Liver (tissue), 9 donors: Measurements from ENCODE around the gene FUCA1. TPM values are rescaled to one million over a fixed set of nuclear protein-coding genes. Genes with fewer than 3 reads are reported as not detected.

ENCODE experiments used
- DNase-seq: peaks from one replicate; pipeline ENCODE4 v3.0.0-alpha.2; 2017; ENCODE audit warnings: low spot score
- H3K27ac ChIP-seq, 2 donors: one replicate each; pipeline ENCODE4 v1.7.0; 2013; ENCODE audit warnings: inconsistent platforms in 2 of 2, low read length in 2 of 2, control low read depth in 1 of 2, low read depth in 1 of 2, mild to moderate bottlenecking in 1 of 2
- H3K27me3 ChIP-seq, 4 donors: one replicate each; pipeline versions ENCODE4 v1.6.1 to v1.7.0; 2013; ENCODE audit warnings: low read length in 3 of 4, inconsistent platforms in 1 of 4, mild to moderate bottlenecking in 1 of 4, moderate library complexity in 1 of 4; ENCODE audit not compliant: control insufficient read depth in 4 of 4, insufficient read depth in 4 of 4
- H3K36me3 ChIP-seq, 4 donors: one replicate each; pipeline versions ENCODE4 v1.6.1 to v1.7.0; 2013; ENCODE audit warnings: low read length in 3 of 4, mild to moderate bottlenecking in 3 of 4, low read depth in 1 of 4, moderate library complexity in 1 of 4; ENCODE audit not compliant: control insufficient read depth in 4 of 4, insufficient read depth in 3 of 4
- H3K4me1 ChIP-seq, 4 donors: one replicate each; pipeline versions ENCODE4 v1.6.1 to v1.7.0; 2013; ENCODE audit warnings: low read length in 3 of 4, mild to moderate bottlenecking in 3 of 4, moderate library complexity in 1 of 4; ENCODE audit not compliant: control insufficient read depth in 4 of 4, insufficient read depth in 4 of 4
- H3K4me3 ChIP-seq, 3 donors: one replicate each; pipeline versions ENCODE4 v1.6.1 to v1.7.0; 2013; ENCODE audit warnings: low read length in 3 of 3, control low read depth in 1 of 3, low read depth in 1 of 3, mild to moderate bottlenecking in 1 of 3
- H3K9ac ChIP-seq, 2 donors: one replicate each; pipeline ENCODE4 v1.7.0; 2013; ENCODE audit warnings: low read length in 2 of 2, mild to moderate bottlenecking in 2 of 2, moderate library complexity in 2 of 2, control low read depth in 1 of 2, low read depth in 1 of 2
- H3K9me3 ChIP-seq, 4 donors: one replicate each; pipeline versions ENCODE4 v1.6.1 to v1.7.0; 2013; ENCODE audit warnings: low read length in 3 of 4; ENCODE audit not compliant: control insufficient read depth in 4 of 4
- FOXA1 ChIP-seq: IDR thresholded peaks from 2 replicates; pipeline ENCODE4 v1.6.1; 2016; ENCODE audit warnings: antibody characterized with exemption
- FOXA2 ChIP-seq: IDR thresholded peaks from 2 replicates; pipeline ENCODE4 v1.6.1; 2016; ENCODE audit warnings: antibody characterized with exemption
- GABPA ChIP-seq, 2 donors: IDR thresholded peaks in 1 of 2; conservative IDR thresholded peaks in 1 of 2; 2 replicates each; pipeline ENCODE4 v1.6.1; 2016; ENCODE audit warnings: antibody characterized with exemption in 2 of 2, mild to moderate bottlenecking in 1 of 2, moderate library complexity in 1 of 2
- HNF4G ChIP-seq: IDR thresholded peaks from 2 replicates; pipeline ENCODE4 v1.6.1; 2016; ENCODE audit warnings: antibody characterized with exemption
- RAD21 ChIP-seq, 2 donors: IDR thresholded peaks; 2 replicates each; pipeline ENCODE4 v1.6.1; 2016; ENCODE audit warnings: antibody characterized with exemption in 2 of 2, mild to moderate bottlenecking in 2 of 2
- RXRA ChIP-seq, 2 donors: IDR thresholded peaks; 2 replicates each; pipeline ENCODE4 v1.6.1; 2017 to 2018; ENCODE audit warnings: antibody characterized with exemption in 2 of 2, mild to moderate bottlenecking in 1 of 2
- SP1 ChIP-seq: IDR thresholded peaks from 2 replicates; pipeline ENCODE4 v1.6.1; 2018; ENCODE audit warnings: antibody characterized with exemption, mild to moderate bottlenecking
- YY1 ChIP-seq: IDR thresholded peaks from 2 replicates; pipeline ENCODE4 v1.6.1; 2016; ENCODE audit warnings: antibody characterized with exemption, mild to moderate bottlenecking
- WGBS: extraction: QIAGEN DNeasy Blood & Tissue Kit; methylation state at CpG from one replicate; pipeline ENCODE4 v1.1.7; 2013; 5-methylcytosine and 5-hydroxymethylcytosine counted together
- polyA plus RNA-seq, 2 donors: library from polyadenylated mRNA; stranded (reverse) in 1 of 2; unstranded in 1 of 2; fragments of 200-250 nt in 1 of 2; fragments of >200 nt in 1 of 2; fragmentation: Nextera tagmentation in 1 of 2; extraction: Ambion mirVana in 1 of 2; gene quantifications; one replicate each; pipeline versions ENCODE4 v1.2.1 to v1.2.3, GENCODE V29; 2013 to 2015
- total RNA-seq, 2 donors: library from RNA; depleted of rRNA; stranded (reverse); fragments of >200 nt; gene quantifications; one replicate each; pipeline ENCODE4 v1.2.3, GENCODE V29; 2014
- TF ChIP-seq, protein P1 (sequence below): fragments of 150-350 bp; IDR thresholded peaks from 2 replicates; pipeline ENCODE4 v1.5.1; 2017; ENCODE audit warnings: improper control_type of control experiment, low read depth, low read length; ENCODE audit not compliant: missing input control
- TF ChIP-seq, protein P2 (sequence below): IDR thresholded peaks from 2 replicates; pipeline ENCODE4 v1.6.1; 2016; ENCODE audit warnings: antibody characterized with exemption
- TF ChIP-seq, protein P3 (sequence below): IDR thresholded peaks from 2 replicates; pipeline ENCODE4 v1.6.1; 2016; ENCODE audit warnings: antibody characterized with exemption
- TF ChIP-seq, protein P4 (sequence below): IDR thresholded peaks from 2 replicates; pipeline ENCODE4 v1.6.1; 2016; ENCODE audit warnings: antibody characterized with exemption, mild to moderate bottlenecking
- donor health status: healthy.
- donor health status: healthy.
- donor health status: healthy.
- donor health status: healthy.
- donor health status: healthy.

The FUCA1 gene
- total and polyA plus RNA-seq, 4 donors, result 33.8 to 58.0 (median 44.7) TPM

- TF ChIP-seq FOXA2 (no peak), FOXA1 (no peak), RAD21 (IDR thresholded peaks at IDR 0.05) (no peak), HNF4G (no peak), RXRA (IDR thresholded peaks at IDR 0.05) (no peak), YY1 (no peak), GABPA (IDR thresholded peaks at IDR 0.05 in 1 of 2, conservative IDR thresholded peaks at IDR 0.05 in 1 of 2) (no peak)
- TF ChIP-seq, protein P1, sequence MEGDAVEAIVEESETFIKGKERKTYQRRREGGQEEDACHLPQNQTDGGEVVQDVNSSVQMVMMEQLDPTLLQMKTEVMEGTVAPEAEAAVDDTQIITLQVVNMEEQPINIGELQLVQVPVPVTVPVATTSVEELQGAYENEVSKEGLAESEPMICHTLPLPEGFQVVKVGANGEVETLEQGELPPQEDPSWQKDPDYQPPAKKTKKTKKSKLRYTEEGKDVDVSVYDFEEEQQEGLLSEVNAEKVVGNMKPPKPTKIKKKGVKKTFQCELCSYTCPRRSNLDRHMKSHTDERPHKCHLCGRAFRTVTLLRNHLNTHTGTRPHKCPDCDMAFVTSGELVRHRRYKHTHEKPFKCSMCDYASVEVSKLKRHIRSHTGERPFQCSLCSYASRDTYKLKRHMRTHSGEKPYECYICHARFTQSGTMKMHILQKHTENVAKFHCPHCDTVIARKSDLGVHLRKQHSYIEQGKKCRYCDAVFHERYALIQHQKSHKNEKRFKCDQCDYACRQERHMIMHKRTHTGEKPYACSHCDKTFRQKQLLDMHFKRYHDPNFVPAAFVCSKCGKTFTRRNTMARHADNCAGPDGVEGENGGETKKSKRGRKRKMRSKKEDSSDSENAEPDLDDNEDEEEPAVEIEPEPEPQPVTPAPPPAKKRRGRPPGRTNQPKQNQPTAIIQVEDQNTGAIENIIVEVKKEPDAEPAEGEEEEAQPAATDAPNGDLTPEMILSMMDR, result no peak
- TF ChIP-seq, protein P2, sequence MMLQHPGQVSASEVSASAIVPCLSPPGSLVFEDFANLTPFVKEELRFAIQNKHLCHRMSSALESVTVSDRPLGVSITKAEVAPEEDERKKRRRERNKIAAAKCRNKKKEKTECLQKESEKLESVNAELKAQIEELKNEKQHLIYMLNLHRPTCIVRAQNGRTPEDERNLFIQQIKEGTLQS, result no peak
- TF ChIP-seq, protein P3, sequence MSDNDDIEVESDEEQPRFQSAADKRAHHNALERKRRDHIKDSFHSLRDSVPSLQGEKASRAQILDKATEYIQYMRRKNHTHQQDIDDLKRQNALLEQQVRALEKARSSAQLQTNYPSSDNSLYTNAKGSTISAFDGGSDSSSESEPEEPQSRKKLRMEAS, result no peak
- Histone ChIP-seq H3K36me3 (peaks cover 9 to 59% (median 49%) of the 10 kb centered on the region in 4 donors), H3K4me3 (no peak overlapping the region), H3K9ac (no peak overlapping the region), H3K4me1 (peaks cover 0 to 3% (median 1%) of the 10 kb centered on the region in 4 donors), H3K9me3 (no peaks in the 10 kb centered on the region), H3K27ac (no peak overlapping the region), H3K27me3 (no peaks in the 10 kb centered on the region)
- 97% methylated on average over 3 of the region's 3 CpGs for WGBS
- no peak for DNase-seq
Measured at GRCh38 chr1:23816361-23816760, 51.7 kb downstream of the FUCA1 start.

DNA sequence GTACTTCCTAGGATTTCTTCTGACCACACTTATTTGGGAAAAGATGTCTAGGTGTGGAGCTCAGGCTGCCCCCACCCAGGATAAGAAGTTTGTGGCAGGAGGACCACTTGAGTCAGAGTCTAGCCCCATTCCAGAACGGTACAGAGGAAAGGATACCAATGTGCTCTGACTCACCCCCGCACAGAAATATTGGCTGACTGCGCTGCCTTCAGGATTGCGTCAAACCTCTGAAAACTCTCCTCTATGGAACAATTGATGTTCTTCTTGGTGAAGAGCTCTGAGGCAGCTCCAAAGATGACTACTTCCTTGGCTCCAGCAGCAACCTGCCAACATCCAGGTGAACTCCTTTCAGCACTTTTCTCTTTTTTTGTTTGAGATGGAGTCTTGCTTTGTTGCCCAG is 54.1 kb downstream of the FUCA1 start:
- Histone ChIP-seq H3K27me3 (no peaks in the 10 kb centered on the region), H3K36me3 (peaks cover 9 to 50% (median 46%) of the 10 kb centered on the region in 4 donors), H3K27ac (no peak overlapping the region), H3K9ac (no peak overlapping the region), H3K9me3 (no peaks in the 10 kb centered on the region), H3K4me1 (peaks cover 0 to 20% (median 16%) of the 10 kb centered on the region in 4 donors), H3K4me3 (no peak overlapping the region)
- 96% methylated on average over 4 of the region's 4 CpGs for WGBS
- DNase-seq, result no peak
- TF ChIP-seq, protein P4, sequence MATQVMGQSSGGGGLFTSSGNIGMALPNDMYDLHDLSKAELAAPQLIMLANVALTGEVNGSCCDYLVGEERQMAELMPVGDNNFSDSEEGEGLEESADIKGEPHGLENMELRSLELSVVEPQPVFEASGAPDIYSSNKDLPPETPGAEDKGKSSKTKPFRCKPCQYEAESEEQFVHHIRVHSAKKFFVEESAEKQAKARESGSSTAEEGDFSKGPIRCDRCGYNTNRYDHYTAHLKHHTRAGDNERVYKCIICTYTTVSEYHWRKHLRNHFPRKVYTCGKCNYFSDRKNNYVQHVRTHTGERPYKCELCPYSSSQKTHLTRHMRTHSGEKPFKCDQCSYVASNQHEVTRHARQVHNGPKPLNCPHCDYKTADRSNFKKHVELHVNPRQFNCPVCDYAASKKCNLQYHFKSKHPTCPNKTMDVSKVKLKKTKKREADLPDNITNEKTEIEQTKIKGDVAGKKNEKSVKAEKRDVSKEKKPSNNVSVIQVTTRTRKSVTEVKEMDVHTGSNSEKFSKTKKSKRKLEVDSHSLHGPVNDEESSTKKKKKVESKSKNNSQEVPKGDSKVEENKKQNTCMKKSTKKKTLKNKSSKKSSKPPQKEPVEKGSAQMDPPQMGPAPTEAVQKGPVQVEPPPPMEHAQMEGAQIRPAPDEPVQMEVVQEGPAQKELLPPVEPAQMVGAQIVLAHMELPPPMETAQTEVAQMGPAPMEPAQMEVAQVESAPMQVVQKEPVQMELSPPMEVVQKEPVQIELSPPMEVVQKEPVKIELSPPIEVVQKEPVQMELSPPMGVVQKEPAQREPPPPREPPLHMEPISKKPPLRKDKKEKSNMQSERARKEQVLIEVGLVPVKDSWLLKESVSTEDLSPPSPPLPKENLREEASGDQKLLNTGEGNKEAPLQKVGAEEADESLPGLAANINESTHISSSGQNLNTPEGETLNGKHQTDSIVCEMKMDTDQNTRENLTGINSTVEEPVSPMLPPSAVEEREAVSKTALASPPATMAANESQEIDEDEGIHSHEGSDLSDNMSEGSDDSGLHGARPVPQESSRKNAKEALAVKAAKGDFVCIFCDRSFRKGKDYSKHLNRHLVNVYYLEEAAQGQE, result no peak
- no peak for TF ChIP-seq SP1
